ENCODE measurements around the gene TIMMDC1. TPM values are rescaled to one million over a fixed set of nuclear protein-coding genes. Genes with fewer than 3 reads are reported as not detected.

Gene TIMMDC1
- total and polyA plus RNA-seq, 9 of the 15 experiments (the other 6 are each of a cell fraction or from before 2014, with no cell fraction given) = 62.1 to 226 (median 86.6) TPM

DNA sequence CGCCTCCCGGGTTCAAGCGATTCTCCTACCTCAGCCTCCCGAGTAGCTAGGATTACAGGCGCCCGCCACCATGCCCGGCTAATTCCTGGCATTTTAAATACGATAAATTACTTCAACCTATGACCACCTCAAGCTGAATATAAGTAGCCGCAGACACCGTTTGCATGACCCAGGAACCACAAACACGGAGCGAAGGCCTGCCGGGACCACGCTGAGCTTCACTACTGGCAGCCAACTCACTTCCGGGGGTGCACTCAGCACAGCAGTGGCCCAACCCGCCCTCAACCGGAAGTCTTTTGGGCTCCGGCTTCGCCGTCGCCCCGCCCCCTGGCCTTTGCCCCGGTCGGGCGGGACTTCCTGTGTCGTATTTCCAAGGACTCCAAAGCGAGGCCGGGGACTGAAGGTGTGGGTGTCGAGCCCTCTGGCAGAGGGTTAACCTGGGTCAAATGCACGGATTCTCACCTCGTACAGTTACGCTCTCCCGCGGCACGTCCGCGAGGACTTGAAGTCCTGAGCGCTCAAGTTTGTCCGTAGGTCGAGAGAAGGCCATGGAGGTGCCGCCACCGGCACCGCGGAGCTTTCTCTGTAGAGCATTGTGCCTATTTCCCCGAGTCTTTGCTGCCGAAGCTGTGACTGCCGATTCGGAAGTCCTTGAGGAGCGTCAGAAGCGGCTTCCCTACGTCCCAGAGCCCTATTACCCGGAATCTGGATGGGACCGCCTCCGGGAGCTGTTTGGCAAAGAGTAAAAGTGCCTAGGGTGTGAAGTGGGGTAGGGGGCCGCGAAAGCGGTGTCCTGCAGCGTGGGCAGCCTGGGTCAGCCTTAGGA, at the start of gene TIMMDC1 (continued):
- TF ChIP-seq, protein P1, sequence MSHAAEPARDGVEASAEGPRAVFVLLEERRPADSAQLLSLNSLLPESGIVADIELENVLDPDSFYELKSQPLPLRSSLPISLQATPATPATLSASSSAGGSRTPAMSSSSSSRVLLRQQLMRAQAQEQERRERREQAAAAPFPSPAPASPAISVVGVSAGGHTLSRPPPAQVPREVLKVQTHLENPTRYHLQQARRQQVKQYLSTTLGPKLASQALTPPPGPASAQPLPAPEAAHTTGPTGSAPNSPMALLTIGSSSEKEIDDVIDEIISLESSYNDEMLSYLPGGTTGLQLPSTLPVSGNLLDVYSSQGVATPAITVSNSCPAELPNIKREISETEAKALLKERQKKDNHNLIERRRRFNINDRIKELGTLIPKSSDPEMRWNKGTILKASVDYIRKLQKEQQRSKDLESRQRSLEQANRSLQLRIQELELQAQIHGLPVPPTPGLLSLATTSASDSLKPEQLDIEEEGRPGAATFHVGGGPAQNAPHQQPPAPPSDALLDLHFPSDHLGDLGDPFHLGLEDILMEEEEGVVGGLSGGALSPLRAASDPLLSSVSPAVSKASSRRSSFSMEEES (CRISPR knock-in tag; IDR thresholded peaks at IDR 0.05) = no peak
- TF ChIP-seq MCM5 (IDR thresholded peaks at IDR 0.05; ENCODE audit: low read depth) (no peak), ETS2 (tag; IDR thresholded peaks at IDR 0.05; ENCODE audit: borderline replicate concordance, poor library complexity, severe bottlenecking) (no peak), FOSL1 (tag; conservative IDR thresholded peaks at IDR 0.05) (0 out of 2 replicates have a peak, but pooled peaks have one; percentile 24), ZKSCAN3 (CRISPR knock-in tag; IDR thresholded peaks at IDR 0.05) (no peak), SOX6 (IDR thresholded peaks at IDR 0.05) (no peak; the same call in 1 of the 2 replicates), ZFP36 (IDR thresholded peaks at IDR 0.05; ENCODE audit: low read depth, low read length, partially characterized antibody) (no peak), PHF20 (IDR thresholded peaks at IDR 0.05; ENCODE audit: partially characterized antibody) (peak; percentile 83), ZNF253 (CRISPR knock-in tag; conservative IDR thresholded peaks at IDR 0.05) (no peak), SUPT5H (IDR thresholded peaks at IDR 0.05) (peak; percentile 90), TAF15 (IDR thresholded peaks at IDR 0.05; ENCODE audit: low read depth, low read length) (no peak), PML (IDR thresholded peaks at IDR 0.05; ENCODE audit: low read length) (peak; percentile 47; the same call in 1 of the 2 replicates), EGR1 (conservative IDR thresholded peaks at IDR 0.05) (peak; percentile 51), HDAC6 (IDR thresholded peaks at IDR 0.05; ENCODE audit: low read depth, low read length) (no peak), L3MBTL2 (IDR thresholded peaks at IDR 0.05) (peak; percentile 52; the same call in 1 of the 2 replicates), ZNF224 (CRISPR knock-in tag; IDR thresholded peaks at IDR 0.05) (no peak), IFI16 (CRISPR knock-in tag; IDR thresholded peaks at IDR 0.05) (no peak), ZNF239 (CRISPR knock-in tag; IDR thresholded peaks at IDR 0.05) (no peak), ZNF133 (CRISPR knock-in tag; IDR thresholded peaks at IDR 0.05) (no peak), C11orf30 (IDR thresholded peaks at IDR 0.05; ENCODE audit: low read depth) (peak; percentile 33), XRCC3 (IDR thresholded peaks at IDR 0.05) (no peak), IRF2 (CRISPR knock-in tag; IDR thresholded peaks at IDR 0.05) (no peak)
- TF ChIP-seq, protein P2, sequence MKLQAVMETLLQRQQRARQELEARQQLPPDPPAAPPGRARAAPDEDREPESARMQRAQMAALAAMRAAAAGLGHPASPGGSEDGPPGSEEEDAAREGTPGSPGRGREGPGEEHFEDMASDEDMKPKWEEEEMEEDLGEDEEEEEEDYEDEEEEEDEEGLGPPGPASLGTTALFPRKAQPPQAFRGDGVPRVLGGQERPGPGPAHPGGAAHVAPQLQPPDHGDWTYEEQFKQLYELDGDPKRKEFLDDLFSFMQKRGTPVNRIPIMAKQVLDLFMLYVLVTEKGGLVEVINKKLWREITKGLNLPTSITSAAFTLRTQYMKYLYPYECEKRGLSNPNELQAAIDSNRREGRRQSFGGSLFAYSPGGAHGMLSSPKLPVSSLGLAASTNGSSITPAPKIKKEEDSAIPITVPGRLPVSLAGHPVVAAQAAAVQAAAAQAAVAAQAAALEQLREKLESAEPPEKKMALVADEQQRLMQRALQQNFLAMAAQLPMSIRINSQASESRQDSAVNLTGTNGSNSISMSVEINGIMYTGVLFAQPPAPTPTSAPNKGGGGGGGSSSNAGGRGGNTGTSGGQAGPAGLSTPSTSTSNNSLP (IDR thresholded peaks at IDR 0.05; ENCODE audit: borderline replicate concordance, low read depth, low read length) = no peak
- TF ChIP-seq, protein P3, sequence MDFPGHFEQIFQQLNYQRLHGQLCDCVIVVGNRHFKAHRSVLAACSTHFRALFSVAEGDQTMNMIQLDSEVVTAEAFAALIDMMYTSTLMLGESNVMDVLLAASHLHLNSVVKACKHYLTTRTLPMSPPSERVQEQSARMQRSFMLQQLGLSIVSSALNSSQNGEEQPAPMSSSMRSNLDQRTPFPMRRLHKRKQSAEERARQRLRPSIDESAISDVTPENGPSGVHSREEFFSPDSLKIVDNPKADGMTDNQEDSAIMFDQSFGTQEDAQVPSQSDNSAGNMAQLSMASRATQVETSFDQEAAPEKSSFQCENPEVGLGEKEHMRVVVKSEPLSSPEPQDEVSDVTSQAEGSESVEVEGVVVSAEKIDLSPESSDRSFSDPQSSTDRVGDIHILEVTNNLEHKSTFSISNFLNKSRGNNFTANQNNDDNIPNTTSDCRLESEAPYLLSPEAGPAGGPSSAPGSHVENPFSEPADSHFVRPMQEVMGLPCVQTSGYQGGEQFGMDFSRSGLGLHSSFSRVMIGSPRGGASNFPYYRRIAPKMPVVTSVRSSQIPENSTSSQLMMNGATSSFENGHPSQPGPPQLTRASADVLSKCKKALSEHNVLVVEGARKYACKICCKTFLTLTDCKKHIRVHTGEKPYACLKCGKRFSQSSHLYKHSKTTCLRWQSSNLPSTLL (IDR thresholded peaks at IDR 0.05) = no peak
- TF ChIP-seq, protein P4, sequence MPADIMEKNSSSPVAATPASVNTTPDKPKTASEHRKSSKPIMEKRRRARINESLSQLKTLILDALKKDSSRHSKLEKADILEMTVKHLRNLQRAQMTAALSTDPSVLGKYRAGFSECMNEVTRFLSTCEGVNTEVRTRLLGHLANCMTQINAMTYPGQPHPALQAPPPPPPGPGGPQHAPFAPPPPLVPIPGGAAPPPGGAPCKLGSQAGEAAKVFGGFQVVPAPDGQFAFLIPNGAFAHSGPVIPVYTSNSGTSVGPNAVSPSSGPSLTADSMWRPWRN (IDR thresholded peaks at IDR 0.05; ENCODE audit: low read depth) = no peak
